SK-N-SH (cell line): Measurements from ENCODE around the gene ODAD3.

Source experiments
- POLR2AphosphoS5 ChIP-seq: IDR thresholded peaks from 2 replicates; pipeline ENCODE4 v1.6.1; 2012; ENCODE audit warnings: low read depth, low read length
- RAD21 ChIP-seq: IDR thresholded peaks from 2 replicates; pipeline ENCODE4 v1.6.1; 2012; ENCODE audit warnings: mild to moderate bottlenecking, low read length
- SMC3 ChIP-seq: IDR thresholded peaks from 2 replicates; pipeline ENCODE4 v1.6.1; 2012; ENCODE audit warnings: low read depth, low read length, improper control_type of control experiment
- TF ChIP-seq, protein P1 (sequence below): fragments of 200-600 bp; sonication (generic); IDR thresholded peaks from 2 replicates; pipeline ENCODE4 v1.6.1; 2017; ENCODE audit warnings: antibody characterized with exemption, mild to moderate bottlenecking, moderate library complexity
- TF ChIP-seq, protein P2 (sequence below): IDR thresholded peaks from 2 replicates; pipeline ENCODE4 v1.6.1; 2012; ENCODE audit warnings: mild to moderate bottlenecking, low read depth, low read length, moderate library complexity

DNA sequence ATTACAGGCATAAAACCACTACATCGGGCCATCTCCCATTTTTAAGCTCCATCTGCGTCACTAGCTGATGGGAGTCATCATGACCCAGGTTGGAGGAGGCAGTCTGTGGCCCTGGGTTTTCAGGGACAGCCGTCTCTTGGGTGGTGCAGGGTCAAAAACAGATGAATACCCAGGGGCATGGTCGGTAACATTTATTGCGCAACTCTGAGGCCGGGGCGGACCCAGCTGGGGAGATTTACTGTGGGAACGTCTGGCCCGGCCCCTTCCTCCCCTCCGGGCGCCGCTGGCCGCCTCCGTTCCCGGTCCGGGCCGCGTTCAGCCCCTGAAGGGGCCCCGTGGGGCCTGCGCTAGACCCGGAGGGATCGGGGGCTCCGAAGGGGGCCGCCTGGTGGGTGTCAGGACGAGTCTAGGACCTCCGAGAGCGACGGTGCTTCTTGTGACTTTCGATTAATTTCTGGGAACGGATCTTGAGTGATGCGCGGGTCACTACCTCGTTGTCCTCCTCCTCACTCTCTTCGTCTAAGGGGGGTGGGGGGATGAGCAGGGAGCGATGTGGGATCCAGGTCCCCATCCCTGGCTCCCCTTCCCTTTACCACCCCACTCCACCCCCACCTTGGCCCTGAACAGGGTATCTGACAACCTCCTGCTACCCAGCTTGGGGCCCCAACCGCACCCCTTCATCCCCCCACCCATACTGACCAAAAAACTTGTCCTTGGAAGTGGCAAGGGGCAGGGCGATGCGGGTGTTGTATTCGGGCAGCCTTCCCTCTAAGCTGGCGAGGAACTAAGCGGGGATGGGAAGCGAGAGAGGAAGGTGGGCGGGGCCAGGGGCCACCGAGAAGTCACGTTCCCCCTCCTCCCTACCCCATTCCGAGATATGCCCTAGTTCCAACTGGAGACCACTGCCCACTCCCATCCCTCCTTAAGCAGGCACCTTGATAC, 14.2 kb downstream of the ODAD3 start:
- TF ChIP-seq POLR2AphosphoS5 (no peak), RAD21 (no peak), SMC3 (no peak)
- TF ChIP-seq, protein P1, sequence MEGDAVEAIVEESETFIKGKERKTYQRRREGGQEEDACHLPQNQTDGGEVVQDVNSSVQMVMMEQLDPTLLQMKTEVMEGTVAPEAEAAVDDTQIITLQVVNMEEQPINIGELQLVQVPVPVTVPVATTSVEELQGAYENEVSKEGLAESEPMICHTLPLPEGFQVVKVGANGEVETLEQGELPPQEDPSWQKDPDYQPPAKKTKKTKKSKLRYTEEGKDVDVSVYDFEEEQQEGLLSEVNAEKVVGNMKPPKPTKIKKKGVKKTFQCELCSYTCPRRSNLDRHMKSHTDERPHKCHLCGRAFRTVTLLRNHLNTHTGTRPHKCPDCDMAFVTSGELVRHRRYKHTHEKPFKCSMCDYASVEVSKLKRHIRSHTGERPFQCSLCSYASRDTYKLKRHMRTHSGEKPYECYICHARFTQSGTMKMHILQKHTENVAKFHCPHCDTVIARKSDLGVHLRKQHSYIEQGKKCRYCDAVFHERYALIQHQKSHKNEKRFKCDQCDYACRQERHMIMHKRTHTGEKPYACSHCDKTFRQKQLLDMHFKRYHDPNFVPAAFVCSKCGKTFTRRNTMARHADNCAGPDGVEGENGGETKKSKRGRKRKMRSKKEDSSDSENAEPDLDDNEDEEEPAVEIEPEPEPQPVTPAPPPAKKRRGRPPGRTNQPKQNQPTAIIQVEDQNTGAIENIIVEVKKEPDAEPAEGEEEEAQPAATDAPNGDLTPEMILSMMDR = no peak
- TF ChIP-seq, protein P2, sequence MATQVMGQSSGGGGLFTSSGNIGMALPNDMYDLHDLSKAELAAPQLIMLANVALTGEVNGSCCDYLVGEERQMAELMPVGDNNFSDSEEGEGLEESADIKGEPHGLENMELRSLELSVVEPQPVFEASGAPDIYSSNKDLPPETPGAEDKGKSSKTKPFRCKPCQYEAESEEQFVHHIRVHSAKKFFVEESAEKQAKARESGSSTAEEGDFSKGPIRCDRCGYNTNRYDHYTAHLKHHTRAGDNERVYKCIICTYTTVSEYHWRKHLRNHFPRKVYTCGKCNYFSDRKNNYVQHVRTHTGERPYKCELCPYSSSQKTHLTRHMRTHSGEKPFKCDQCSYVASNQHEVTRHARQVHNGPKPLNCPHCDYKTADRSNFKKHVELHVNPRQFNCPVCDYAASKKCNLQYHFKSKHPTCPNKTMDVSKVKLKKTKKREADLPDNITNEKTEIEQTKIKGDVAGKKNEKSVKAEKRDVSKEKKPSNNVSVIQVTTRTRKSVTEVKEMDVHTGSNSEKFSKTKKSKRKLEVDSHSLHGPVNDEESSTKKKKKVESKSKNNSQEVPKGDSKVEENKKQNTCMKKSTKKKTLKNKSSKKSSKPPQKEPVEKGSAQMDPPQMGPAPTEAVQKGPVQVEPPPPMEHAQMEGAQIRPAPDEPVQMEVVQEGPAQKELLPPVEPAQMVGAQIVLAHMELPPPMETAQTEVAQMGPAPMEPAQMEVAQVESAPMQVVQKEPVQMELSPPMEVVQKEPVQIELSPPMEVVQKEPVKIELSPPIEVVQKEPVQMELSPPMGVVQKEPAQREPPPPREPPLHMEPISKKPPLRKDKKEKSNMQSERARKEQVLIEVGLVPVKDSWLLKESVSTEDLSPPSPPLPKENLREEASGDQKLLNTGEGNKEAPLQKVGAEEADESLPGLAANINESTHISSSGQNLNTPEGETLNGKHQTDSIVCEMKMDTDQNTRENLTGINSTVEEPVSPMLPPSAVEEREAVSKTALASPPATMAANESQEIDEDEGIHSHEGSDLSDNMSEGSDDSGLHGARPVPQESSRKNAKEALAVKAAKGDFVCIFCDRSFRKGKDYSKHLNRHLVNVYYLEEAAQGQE = no peak
